Measurements from ENCODE around the gene STAT5B. TPM values are rescaled to one million over a fixed set of nuclear protein-coding genes. Genes with fewer than 3 reads are reported as not detected.

STAT5B gene
- total RNA-seq, 1 experiment from 2014 or later: 7.1 TPM

GRCh38 chr17:42203354-42203753 lies 72.8 kb downstream of the STAT5B start:
- Histone ChIP-seq H3K27me3 (ENCODE audit: insufficient read depth, low read length) (no peaks in the 10 kb centered on the region), H3K79me2 (ENCODE audit: insufficient read depth, low read length) (no peaks in the 10 kb centered on the region), H3K4me2 (ENCODE audit: low read length) (no peak overlapping the region), H3K36me3 (ENCODE audit: control insufficient read depth in 1 of 2, insufficient read depth in 2 of 2, low read length in 2 of 2) (no peaks in the 10 kb centered on the region), H3K4me1 (ENCODE audit: control insufficient read depth in 1 of 2, insufficient read depth in 2 of 2, low read length in 2 of 2) (no peaks in the 10 kb centered on the region), H3K27ac (ENCODE audit: low read depth, low read length) (no peak overlapping the region), H2AFZ (ENCODE audit: low read depth, low read length, poor library complexity, severe bottlenecking) (no peak overlapping the region), H3K9me3 (ENCODE audit: control insufficient read depth in 1 of 2, insufficient read depth in 1 of 2, low read depth in 1 of 2, low read length in 2 of 2) (no peaks in the 10 kb centered on the region), H3K9me2 (ENCODE audit: insufficient read depth) (no peaks in the 10 kb centered on the region), H4K20me1 (ENCODE audit: insufficient read depth) (no peaks in the 10 kb centered on the region), H3K4me3 (replicated peaks in 1 of 2; ENCODE audit: low read depth in 1 of 2, low read length in 2 of 2) (no peak overlapping the region), H3K9ac (ENCODE audit: low read length) (no peak overlapping the region)
- no TSS peak for BruUV-seq (replicated peaks)
- TF ChIP-seq ATF3 (IDR thresholded peaks at IDR 0.05): no peak
- no peak for TF ChIP-seq REST (IDR thresholded peaks at IDR 0.05; ENCODE audit: low read depth)
- TF ChIP-seq SP1 (IDR thresholded peaks at IDR 0.05; ENCODE audit: low read depth): no peak
- no peak for TF ChIP-seq ZBTB33 (IDR thresholded peaks at IDR 0.05; ENCODE audit: extremely low read depth, insufficient replicate concordance, low read length)
- TF ChIP-seq SRF (IDR thresholded peaks at IDR 0.05; ENCODE audit: low read depth): no peak
- no peak for TF ChIP-seq CEBPB (IDR thresholded peaks at IDR 0.05; ENCODE audit: low read depth)
- no peak for TF ChIP-seq YY1 (IDR thresholded peaks at IDR 0.05; ENCODE audit: extremely low read depth, insufficient replicate concordance, low read depth, low read length)
- no peak for TF ChIP-seq EGR1 (IDR thresholded peaks at IDR 0.05; ENCODE audit: low read depth)
- TF ChIP-seq ZFX (IDR thresholded peaks at IDR 0.05): no peak
- TF ChIP-seq ELF1 (IDR thresholded peaks at IDR 0.05; ENCODE audit: borderline replicate concordance, low read depth): no peak
- TF ChIP-seq CTCF (IDR thresholded peaks at IDR 0.05 in 2 of 3, conservative IDR thresholded peaks at IDR 0.05 in 1 of 3; ENCODE audit: borderline replicate concordance in 1 of 3, insufficient read depth in 1 of 3, low read depth in 2 of 3, low read length in 2 of 3): no peak
- no peak for TF ChIP-seq RAD21 (IDR thresholded peaks at IDR 0.05; ENCODE audit: low read depth)
- TF ChIP-seq FOSL1 (IDR thresholded peaks at IDR 0.05; ENCODE audit: low read depth): no peak
- TF ChIP-seq POLR2AphosphoS5 (IDR thresholded peaks at IDR 0.05; ENCODE audit: low read depth, low read length): no peak
- no peak for ATAC-seq
- RAD21 ChIA-PET (ENCODE audit: low non-redundant PET in 1 of 2, low total read pairs in 2 of 2, uncharacterized antibody in 2 of 2, unreplicated experiment in 2 of 2): no interaction called here
- DNase-seq (ENCODE audit: low read depth, low spot score): no peak
- CTCF ChIA-PET: no interaction called here
- POLR2A ChIA-PET: no interaction called here
- intact Hi-C loops (cut with micrococcal nuclease): no loop called here

Data from HCT116 (cell line).